GM23338 (cell line): ENCODE measurements around the gene SMC2. TPM values are rescaled to one million over a fixed set of nuclear protein-coding genes. Genes with fewer than 3 reads are reported as not detected.

Experiments used
- ATAC-seq: fragments of 200-7000 bp; cut with Tn5 transposase; 3 replicates; pipeline ENCODE4 v1.9.1; 2020
- DNase-seq: peaks from one replicate; pipeline ENCODE4 v3.0.0-alpha.2; 2015; ENCODE audit warnings: low spot score
- H2AFZ ChIP-seq: fragments of 200-600 bp; sonication (generic); 2 replicates; pipeline ENCODE4 v1.8.0; 2016; ENCODE audit warnings: antibody characterized with exemption, mild to moderate bottlenecking, moderate library complexity
- H3F3A ChIP-seq: fragments of 200-600 bp; sonication (generic); replicated peaks from 2 replicates; pipeline ENCODE4 v1.8.0; 2017; ENCODE audit warnings: antibody characterized with exemption, mixed run types, low read depth
- H3K27ac ChIP-seq: fragments of 200-600 bp; sonication (generic); 2 replicates; pipeline ENCODE4 v1.6.1; 2016; ENCODE audit warnings: low read depth
- H3K27me3 ChIP-seq: fragments of 200-600 bp; sonication (generic); 2 replicates; pipeline ENCODE4 v1.8.0; 2016; ENCODE audit warnings: mild to moderate bottlenecking, mixed run types, moderate library complexity; ENCODE audit not compliant: insufficient read depth
- H3K36me3 ChIP-seq: fragments of 200-600 bp; sonication (generic); 2 replicates; pipeline ENCODE4 v1.8.0; 2016; ENCODE audit warnings: mild to moderate bottlenecking; ENCODE audit not compliant: insufficient read depth
- H3K4me1 ChIP-seq: fragments of 200-600 bp; sonication (generic); 2 replicates; pipeline ENCODE4 v1.8.0; 2016; ENCODE audit warnings: mild to moderate bottlenecking, moderate library complexity; ENCODE audit not compliant: insufficient read depth
- H3K4me2 ChIP-seq: fragments of 200-600 bp; sonication (generic); 2 replicates; pipeline ENCODE4 v1.7.1; 2017; ENCODE audit warnings: mixed run types
- H3K4me3 ChIP-seq: fragments of 200-600 bp; sonication (generic); 2 replicates; pipeline ENCODE4 v1.6.1; 2016; ENCODE audit warnings: mixed run types
- H3K79me2 ChIP-seq: fragments of 200-600 bp; sonication (generic); replicated peaks from 2 replicates; pipeline ENCODE4 v1.8.0; 2017; ENCODE audit warnings: mild to moderate bottlenecking; ENCODE audit not compliant: insufficient read depth
- H3K9me2 ChIP-seq: fragments of 200-600 bp; sonication (generic); 2 replicates; pipeline ENCODE4 v1.8.0; 2017; ENCODE audit not compliant: insufficient read depth
- H4K20me1 ChIP-seq: fragments of 200-600 bp; sonication (generic); replicated peaks from 2 replicates; pipeline ENCODE4 v1.8.0; 2017; ENCODE audit warnings: mild to moderate bottlenecking; ENCODE audit not compliant: insufficient read depth
- H3K27ac Mint-ChIP-seq: 2 replicates; pipeline ENCODE4 v1.8.0; 2020; ENCODE audit warnings: inconsistent platforms, mild to moderate bottlenecking, moderate library complexity, mixed read lengths
- H3K27me3 Mint-ChIP-seq: 3 replicates; pipeline ENCODE4 v1.8.0; 2022; ENCODE audit warnings: low read depth, mild to moderate bottlenecking, moderate library complexity, mixed read lengths, inconsistent platforms; ENCODE audit not compliant: insufficient read depth, poor library complexity
- H3K36me3 Mint-ChIP-seq: 3 replicates; pipeline ENCODE4 v1.8.0; 2021; ENCODE audit warnings: low read depth, mild to moderate bottlenecking, inconsistent platforms, moderate library complexity, mixed read lengths
- H3K4me1 Mint-ChIP-seq: 3 replicates; pipeline ENCODE4 v1.8.0; 2020; ENCODE audit warnings: mild to moderate bottlenecking, inconsistent platforms, mixed read lengths
- H3K4me3 Mint-ChIP-seq: 3 replicates; pipeline ENCODE4 v1.8.0; 2021; ENCODE audit warnings: moderate library complexity, mild to moderate bottlenecking, inconsistent platforms, mixed read lengths
- H3K9me3 Mint-ChIP-seq: 3 replicates; pipeline ENCODE4 v1.8.0; 2020; ENCODE audit warnings: moderate library complexity, mild to moderate bottlenecking, inconsistent platforms, mixed read lengths
- CREB1 ChIP-seq: fragments of 250-450 bp; sonication (Bioruptor Pico); IDR thresholded peaks from 2 replicates; pipeline ENCODE4 v1.5.0; 2020; ENCODE audit warnings: low read depth, mild to moderate bottlenecking, moderate library complexity
- CTCF ChIP-seq, 2 experiments: fragments of 200-600 bp in 1 of 2; sonication (generic) in 1 of 2; conservative IDR thresholded peaks; 2 replicates each; pipeline versions ENCODE4 v1.5.1 to v1.6.1; 2016 to 2017; ENCODE audit warnings: antibody characterized with exemption in 2 of 2, low read depth in 2 of 2, mild to moderate bottlenecking in 2 of 2, moderate library complexity in 1 of 2
- EZH2 ChIP-seq: fragments of 200-600 bp; sonication (generic); IDR thresholded peaks from one replicate; pipeline ENCODE4 v1.8.0; 2017; ENCODE audit warnings: antibody characterized with exemption, mild to moderate bottlenecking, low read depth; ENCODE audit not compliant: unreplicated experiment
- EZH2phosphoT487 ChIP-seq: fragments of 200-600 bp; sonication (generic); IDR thresholded peaks from one replicate; pipeline ENCODE4 v1.8.1; 2018; ENCODE audit warnings: antibody characterized with exemption; ENCODE audit not compliant: unreplicated experiment
- NANOG ChIP-seq: IDR thresholded peaks from 2 replicates; pipeline ENCODE4 v1.6.1; 2016; ENCODE audit warnings: antibody characterized with exemption, borderline replicate concordance
- POLR2AphosphoS5 ChIP-seq: IDR thresholded peaks from 2 replicates; pipeline ENCODE4 v1.6.1; 2016; ENCODE audit warnings: antibody characterized with exemption, low read depth
- REST ChIP-seq: IDR thresholded peaks from one replicate; pipeline ENCODE4 v1.6.1; 2018; ENCODE audit warnings: antibody characterized with exemption; ENCODE audit not compliant: unreplicated experiment
- STAT1 ChIP-seq: IDR thresholded peaks from one replicate; pipeline ENCODE4 v1.6.1; 2016; ENCODE audit warnings: antibody characterized with exemption; ENCODE audit not compliant: unreplicated experiment
- ZNF114 ChIP-seq: fragments of 250-450 bp; sonication (Bioruptor Pico); IDR thresholded peaks from 2 replicates; pipeline ENCODE4 v1.5.0; 2020; ENCODE audit warnings: mild to moderate bottlenecking, moderate library complexity
- ZNF331 ChIP-seq: fragments of 250-450 bp; sonication (Bioruptor Pico); IDR thresholded peaks from 2 replicates; pipeline ENCODE4 v1.5.0; 2020; ENCODE audit warnings: low read depth, mild to moderate bottlenecking, moderate library complexity
- polyA plus RNA-seq: library from polyadenylated mRNA; unstranded; fragments of >200 nt; fragmentation: Nextera tagmentation; extraction: Ambion mirVana; gene quantifications from 2 replicates; pipeline ENCODE4 v1.2.1, GENCODE V29; 2016
- total RNA-seq: library from RNA; depleted of rRNA; stranded (reverse); fragments of >200 nt; shearing (Covaris generic); gene quantifications from 2 replicates; pipeline ENCODE4 v1.2.3, GENCODE V29; 2014

Gene SMC2
- total and polyA plus RNA-seq, 2 experiments from 2014 or later, result 32.7 to 123 TPM

GRCh38 chr9:104068546-104068945, 25.6 kb upstream of the SMC2 start (continued):
- TF ChIP-seq CTCF (conservative IDR thresholded peaks at IDR 0.05; ENCODE audit: low read depth in 2 of 2), result no peak
- no peak for TF ChIP-seq REST
- TF ChIP-seq ZNF331, result no peak
- TF ChIP-seq POLR2AphosphoS5, result no peak
- no peak for TF ChIP-seq NANOG

GRCh38 chr9:104069288-104069687, 24.8 kb upstream of the SMC2 start:
- Mint-ChIP-seq H3K4me3 (no peak overlapping the region), H3K27me3 (peaks cover 7% of the 10 kb centered on the region), H3K36me3 (peaks cover 8% of the 10 kb centered on the region; the same call in 2 of the 3 replicates), H3K9me3 (peaks cover 68% of the 10 kb centered on the region), H3K27ac (no peak overlapping the region), H3K4me1 (no peaks in the 10 kb centered on the region)
- Histone ChIP-seq H2AFZ (no peak overlapping the region), H3K4me3 (no peak overlapping the region), H3K36me3 (0 out of 2 replicates have a peak, but pooled peaks cover 2% of the 10 kb centered on the region), H3F3A (no peaks in the 10 kb centered on the region), H3K27me3 (no peaks in the 10 kb centered on the region), H4K20me1 (no peaks in the 10 kb centered on the region), H3K27ac (no peak overlapping the region), H3K79me2 (no peaks in the 10 kb centered on the region), H3K4me1 (no peaks in the 10 kb centered on the region), H3K4me2 (no peak overlapping the region), H3K9me2 (no peaks in the 10 kb centered on the region)
- no peak for TF ChIP-seq EZH2phosphoT487
- TF ChIP-seq REST, result no peak
- TF ChIP-seq ZNF114 (CRISPR knock-in tag), result no peak
- TF ChIP-seq CTCF (conservative IDR thresholded peaks at IDR 0.05; ENCODE audit: low read depth in 2 of 2), result no peak
- no peak for TF ChIP-seq CREB1 (CRISPR knock-in tag)
- TF ChIP-seq EZH2, result no peak
- no peak for TF ChIP-seq NANOG
- TF ChIP-seq STAT1, result no peak
- ATAC-seq (no peak), DNase-seq (no peak)
